Thymus (tissue), 11 donors: ENCODE results near the gene LYSET. TPM values are rescaled to one million over a fixed set of nuclear protein-coding genes. Genes with fewer than 3 reads are reported as not detected.
"Not testable (repeated sequence)": the region's sequence is repeated elsewhere in the genome, so short reads cannot be mapped to it uniquely, and the experiment has no call there.

Experiments used
- DNase-seq, 9 donors: peaks; one replicate each; pipeline ENCODE4 v3.0.0-alpha.2; 2013; ENCODE audit warnings: low spot score in 9 of 9, low read depth in 6 of 9, missing footprints in 1 of 9
- H3K27ac ChIP-seq, 2 donors: one replicate each; pipeline ENCODE4 v1.5.1; 2013; ENCODE audit warnings: control low read depth in 1 of 2, low read depth in 1 of 2, low read length in 1 of 2, mild to moderate bottlenecking in 1 of 2, moderate library complexity in 1 of 2
- H3K27me3 ChIP-seq, 2 donors: one replicate each; pipeline ENCODE4 v1.5.1; 2013; ENCODE audit warnings: low read length in 1 of 2; ENCODE audit not compliant: control insufficient read depth in 2 of 2, insufficient read depth in 1 of 2
- H3K36me3 ChIP-seq, 2 donors: one replicate each; pipeline ENCODE4 v1.5.1; 2013; ENCODE audit warnings: low read length in 1 of 2, mild to moderate bottlenecking in 1 of 2, moderate library complexity in 1 of 2; ENCODE audit not compliant: control insufficient read depth in 2 of 2, insufficient read depth in 2 of 2
- H3K4me1 ChIP-seq, 2 donors: one replicate each; pipeline ENCODE4 v1.5.1; 2013; ENCODE audit warnings: low read length in 2 of 2; ENCODE audit not compliant: control insufficient read depth in 2 of 2, insufficient read depth in 2 of 2
- H3K4me3 ChIP-seq, 2 donors: one replicate each; pipeline ENCODE4 v1.5.1; 2013; ENCODE audit warnings: low read length in 2 of 2, control low read depth in 1 of 2, mild to moderate bottlenecking in 1 of 2
- H3K9me3 ChIP-seq, 2 donors: one replicate each; pipeline ENCODE4 v1.5.1; 2013; ENCODE audit warnings: low read length in 1 of 2, mild to moderate bottlenecking in 1 of 2; ENCODE audit not compliant: control insufficient read depth in 2 of 2, insufficient read depth in 1 of 2
- WGBS: extraction: QIAGEN DNeasy Blood & Tissue Kit; methylation state at CpG from one replicate; pipeline ENCODE4 v1.1.7; 2013; 5-methylcytosine and 5-hydroxymethylcytosine counted together
- polyA plus RNA-seq: library from polyadenylated mRNA; stranded (reverse); fragments of 200-250 nt; gene quantifications from one replicate; pipeline ENCODE4 v1.2.3, GENCODE V29; 2013
- total RNA-seq: library from RNA; stranded (reverse); fragments of 120-200 nt; gene quantifications from one replicate; pipeline ENCODE4 v1.2.4, GENCODE V29; 2013
- donor health status: healthy.

LYSET gene
- total and polyA plus RNA-seq, 2 donors: 18.9 to 38.8 TPM

GRCh38 chr14:93161411-93161940 lies 23.6 kb upstream of the LYSET start:
- H3K9me3 ChIP-seq: no peaks in the 10 kb centered on the region
- no peak overlapping the region for H3K4me3 ChIP-seq
- 94% methylated on average over 4 of the region's 4 CpGs for WGBS
- no peaks in the 10 kb centered on the region for H3K27me3 ChIP-seq
- DNase-seq: no peak
- no peak overlapping the region for H3K27ac ChIP-seq
- H3K36me3 ChIP-seq: no peaks in the 10 kb centered on the region
- H3K4me1 ChIP-seq: no peaks in the 10 kb centered on the region

GRCh38 chr14:93163564-93163963 lies 21.6 kb upstream of the LYSET start:
- H3K27ac ChIP-seq: no peak overlapping the region
- no peaks in the 10 kb centered on the region for H3K4me1 ChIP-seq
- no peaks in the 10 kb centered on the region for H3K36me3 ChIP-seq
- DNase-seq: no peak
- no peak overlapping the region for H3K4me3 ChIP-seq
- no peaks in the 10 kb centered on the region for H3K9me3 ChIP-seq
- WGBS: 79% methylated on average over 5 of the region's 5 CpGs
- no peaks in the 10 kb centered on the region for H3K27me3 ChIP-seq

GRCh38 chr14:93165271-93166265 lies 19.5 kb upstream of the LYSET start:
- H3K4me1 ChIP-seq, H3K36me3 ChIP-seq, H3K27me3 ChIP-seq, H3K4me3 ChIP-seq, DNase-seq, H3K27ac ChIP-seq, H3K9me3 ChIP-seq: not testable (repeated sequence)
- WGBS: 97% methylated on average over 26 of the region's 26 CpGs

- not testable (repeated sequence) for H3K4me1 ChIP-seq, H3K9me3 ChIP-seq, H3K36me3 ChIP-seq, DNase-seq, H3K27me3 ChIP-seq, H3K4me3 ChIP-seq, H3K27ac ChIP-seq
- WGBS: 80% methylated on average over 9 of the region's 9 CpGs
Measured at GRCh38 chr14:93168610-93169009, 16.5 kb upstream of the LYSET start.

- not testable (repeated sequence) for H3K9me3 ChIP-seq, DNase-seq, H3K27me3 ChIP-seq, H3K4me3 ChIP-seq, H3K36me3 ChIP-seq, H3K27ac ChIP-seq, H3K4me1 ChIP-seq
- 95% methylated on average over 6 of the region's 6 CpGs for WGBS
Measured at GRCh38 chr14:93169619-93170018, 15.5 kb upstream of the LYSET start.

GRCh38 chr14:93170141-93170540 lies 15.0 kb upstream of the LYSET start:
- not testable (repeated sequence) for DNase-seq, H3K4me1 ChIP-seq, H3K36me3 ChIP-seq, H3K4me3 ChIP-seq, H3K9me3 ChIP-seq, H3K27ac ChIP-seq, H3K27me3 ChIP-seq
- 98% methylated on average over 20 of the region's 20 CpGs for WGBS

GRCh38 chr14:93171376-93171775 lies 13.7 kb upstream of the LYSET start:
- DNase-seq: no peak
- Histone ChIP-seq H3K36me3 (no peaks in the 10 kb centered on the region), H3K4me1 (no peaks in the 10 kb centered on the region), H3K9me3 (no peaks in the 10 kb centered on the region), H3K27ac (no peak overlapping the region), H3K27me3 (no peaks in the 10 kb centered on the region), H3K4me3 (no peak overlapping the region)
- 79% methylated on average over 4 of the region's 4 CpGs for WGBS

GRCh38 chr14:93173943-93174395 lies 11.1 kb upstream of the LYSET start:
- no peak for DNase-seq

GRCh38 chr14:93174731-93175130 lies 10.4 kb upstream of the LYSET start:
- 95% methylated on average over 5 of the region's 5 CpGs for WGBS
- H3K4me3 ChIP-seq, H3K9me3 ChIP-seq, H3K36me3 ChIP-seq, H3K4me1 ChIP-seq, H3K27ac ChIP-seq, H3K27me3 ChIP-seq, DNase-seq: not testable (repeated sequence)

More at GRCh38 chr14:93173943-93174395, 11.1 kb upstream of the LYSET start:
- 81% methylated on average over 10 of the region's 10 CpGs for WGBS
- Histone ChIP-seq H3K4me3 (no peak overlapping the region), H3K36me3 (no peaks in the 10 kb centered on the region), H3K9me3 (no peaks in the 10 kb centered on the region), H3K27ac (no peak overlapping the region), H3K4me1 (no peaks in the 10 kb centered on the region), H3K27me3 (no peaks in the 10 kb centered on the region)
